ENCODE results near the gene MON1A. TPM values are rescaled to one million over a fixed set of nuclear protein-coding genes. Genes with fewer than 3 reads are reported as not detected.

Gene MON1A, protein sequence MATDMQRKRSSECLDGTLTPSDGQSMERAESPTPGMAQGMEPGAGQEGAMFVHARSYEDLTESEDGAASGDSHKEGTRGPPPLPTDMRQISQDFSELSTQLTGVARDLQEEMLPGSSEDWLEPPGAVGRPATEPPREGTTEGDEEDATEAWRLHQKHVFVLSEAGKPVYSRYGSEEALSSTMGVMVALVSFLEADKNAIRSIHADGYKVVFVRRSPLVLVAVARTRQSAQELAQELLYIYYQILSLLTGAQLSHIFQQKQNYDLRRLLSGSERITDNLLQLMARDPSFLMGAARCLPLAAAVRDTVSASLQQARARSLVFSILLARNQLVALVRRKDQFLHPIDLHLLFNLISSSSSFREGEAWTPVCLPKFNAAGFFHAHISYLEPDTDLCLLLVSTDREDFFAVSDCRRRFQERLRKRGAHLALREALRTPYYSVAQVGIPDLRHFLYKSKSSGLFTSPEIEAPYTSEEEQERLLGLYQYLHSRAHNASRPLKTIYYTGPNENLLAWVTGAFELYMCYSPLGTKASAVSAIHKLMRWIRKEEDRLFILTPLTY
- 16.6 TPM for total RNA-seq

DNA sequence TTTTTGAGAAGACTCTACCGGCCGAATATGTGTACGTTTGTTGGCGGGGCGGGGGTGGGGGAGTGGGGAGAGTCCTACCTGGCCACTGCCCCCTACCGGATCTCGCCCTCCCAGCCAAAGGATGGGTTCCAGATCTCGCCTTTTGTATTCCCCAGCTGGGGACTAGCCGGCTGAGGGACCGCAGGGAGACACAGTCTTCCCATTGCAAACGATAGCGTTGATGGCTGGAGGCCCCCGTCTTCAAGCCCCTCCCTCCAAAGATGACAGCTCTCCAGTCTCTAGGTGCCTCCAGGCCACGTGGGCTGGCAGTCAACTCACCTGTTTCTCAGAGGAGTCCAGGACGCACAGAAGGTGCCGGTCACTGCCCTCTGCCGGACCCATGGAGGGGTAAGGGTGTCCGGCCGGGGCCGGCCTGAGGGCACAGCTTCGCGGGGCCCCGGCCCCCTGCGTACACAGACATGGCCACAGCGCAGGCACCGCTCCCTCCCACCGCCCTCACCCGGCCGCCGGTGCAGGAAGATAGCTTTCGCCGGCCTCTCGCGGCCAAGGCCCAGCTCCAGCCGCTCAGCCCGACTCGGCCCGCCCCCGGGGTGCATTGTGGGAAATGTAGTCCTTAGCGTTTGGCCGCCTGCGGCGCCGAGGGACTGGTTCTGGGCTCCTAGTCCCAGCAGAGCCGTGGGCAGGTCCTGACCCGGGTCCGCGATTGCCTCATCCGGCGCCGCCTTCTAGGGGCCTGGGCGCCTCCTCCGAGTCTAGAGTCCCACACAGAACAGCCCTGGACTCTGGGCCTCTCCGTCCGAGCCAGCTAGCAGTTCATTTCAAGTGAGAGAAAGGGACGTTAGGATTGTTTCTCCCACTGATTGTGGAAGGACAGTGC, at the start of gene MON1A:
Gene MON1A (minus strand): TSS at position 521 of the 877 bp plus-strand sequence. CDS start 16,465 bp downstream, outside the sequence.

DNA sequence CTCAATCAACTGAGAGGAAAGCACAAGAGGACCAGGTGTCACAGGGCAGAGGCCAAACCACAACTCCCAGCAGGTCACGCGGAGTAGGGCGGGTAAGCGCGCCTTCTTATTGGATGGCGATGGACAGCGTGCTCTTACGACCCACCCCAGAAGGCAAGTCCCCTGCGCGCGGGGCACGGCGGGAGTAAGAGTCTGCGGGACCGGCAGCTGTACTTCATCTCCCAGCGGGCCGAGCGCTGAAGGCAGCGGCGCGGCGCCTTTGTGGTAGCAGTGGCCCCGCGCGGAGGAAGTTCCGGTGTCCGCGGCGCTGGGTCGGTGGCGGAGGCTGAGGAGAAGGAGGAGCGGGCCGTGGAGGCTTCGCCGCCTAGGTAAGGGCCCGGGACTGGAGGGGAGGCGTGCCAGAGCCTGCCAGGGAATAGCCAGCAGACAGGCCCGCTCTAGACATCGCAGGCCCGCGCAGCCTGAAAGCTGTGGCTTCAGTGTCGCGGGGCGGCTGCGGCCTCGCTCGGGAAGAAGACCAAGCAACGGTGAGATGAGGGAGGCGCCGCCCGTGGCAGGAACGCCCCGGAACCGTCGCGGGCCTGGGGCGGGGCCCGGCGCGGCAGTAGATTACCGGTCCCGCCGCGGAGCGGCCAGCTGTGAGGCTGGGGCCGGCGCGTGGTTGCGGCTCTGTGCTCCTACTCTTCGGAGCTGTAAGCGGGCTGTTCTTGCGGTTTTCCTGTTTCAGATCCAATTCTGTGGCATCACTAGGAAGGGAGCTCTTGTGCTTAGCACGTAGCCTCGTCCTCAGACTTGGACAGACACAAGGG, 10.5 kb upstream of the MON1A start, which contains the start of gene RBM6:
Gene RBM6 (plus strand): TSS at position 293 of the 809 bp plus-strand sequence. CDS start 22,492 bp downstream, outside the sequence.

GRCh38 chr3:49903451-49904424, 25.9 kb downstream of the MON1A start, which contains the start of gene MST1R:
Gene MST1R (minus strand): TSS chr3:49903873. CDS start chr3:49903609, 264 bp downstream.

DNA sequence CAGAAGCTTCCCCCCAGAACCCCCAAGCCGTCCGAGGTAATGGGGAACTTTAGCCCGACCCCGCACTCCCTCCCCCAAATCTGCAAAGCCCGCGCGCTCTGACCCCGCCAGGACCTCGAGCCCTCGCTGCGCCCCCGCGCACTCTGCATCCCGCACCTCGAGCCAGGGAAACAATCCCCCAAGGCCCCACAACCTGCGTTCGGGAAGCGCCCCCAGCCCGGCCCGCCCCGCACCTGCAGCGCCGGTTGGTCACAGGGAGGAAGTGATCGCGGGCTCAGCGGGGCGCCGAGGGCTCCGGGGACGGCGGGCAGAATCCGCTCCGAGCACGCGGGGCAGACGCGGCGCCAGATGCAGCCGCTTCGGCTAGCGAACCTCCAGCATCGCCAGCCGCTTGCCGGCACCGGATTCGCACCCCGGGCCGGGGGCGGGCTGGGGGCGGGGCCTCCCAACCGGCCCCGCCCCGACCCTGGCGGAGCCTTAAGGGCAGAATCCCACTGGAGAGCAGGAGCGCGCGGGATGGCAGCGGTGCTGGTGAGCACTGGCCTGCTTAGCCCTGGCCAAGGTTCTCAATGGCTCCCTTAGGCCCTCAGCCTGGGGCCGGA, 60.0 kb downstream of the MON1A start, which contains the start of gene CAMKV:
Gene CAMKV (minus strand): TSS at position 382 of the 602 bp plus-strand sequence. CDS start 7,518 bp downstream, outside the sequence.

Small RNA genes lying within 50 kb of the gene (small RNA-seq; reads per million reads assigned to genes)
- gene RN7SL217P (ENCODE audit: low replicate concordance): not detected

Other genes starting within 250 kb of the MON1A start
- gene MST1, start 240.3 kb downstream of the MON1A start, total RNA-seq: 10.6 TPM
- 36.9 TPM for gene RNF123, start 240.3 kb downstream of the MON1A start, total RNA-seq
- gene AMIGO3, start 210.1 kb downstream of the MON1A start, total RNA-seq: 1.3 TPM
- 11.3 TPM for gene GMPPB, start 205.9 kb downstream of the MON1A start, total RNA-seq
- gene IP6K1, start 143.3 kb downstream of the MON1A start, total RNA-seq: 66.4 TPM
- not detected for gene CDHR4, start 129.9 kb downstream of the MON1A start, total RNA-seq
- 13.5 TPM for gene INKA1, start 126.5 kb downstream of the MON1A start, total RNA-seq
- gene UBA7, start 115.9 kb downstream of the MON1A start, total RNA-seq: 6.6 TPM
- 6.6 TPM for gene TRAIP, start 73.2 kb downstream of the MON1A start, total RNA-seq
- 283 TPM for gene CAMKV, start 59.9 kb downstream of the MON1A start, total RNA-seq
- 3.8 TPM for gene MST1R, start 25.9 kb downstream of the MON1A start, total RNA-seq
- 213 TPM for gene RBM6, start 10.3 kb upstream of the MON1A start, total RNA-seq
- 503 TPM for gene RBM5, start 159.1 kb upstream of the MON1A start, total RNA-seq
- 11.3 TPM for gene SEMA3F, start 225.5 kb upstream of the MON1A start, total RNA-seq